GM19397 (cell line): ENCODE results near the gene URAD.

ENCODE experiments used
- ATAC-seq: cut with Tn5 transposase; IDR thresholded peaks from one replicate; pipeline ENCODE4 v1.9.1; 2021; ENCODE audit warnings: mild to moderate bottlenecking, moderate library complexity; ENCODE audit not compliant: unreplicated experiment

The URAD gene

DNA sequence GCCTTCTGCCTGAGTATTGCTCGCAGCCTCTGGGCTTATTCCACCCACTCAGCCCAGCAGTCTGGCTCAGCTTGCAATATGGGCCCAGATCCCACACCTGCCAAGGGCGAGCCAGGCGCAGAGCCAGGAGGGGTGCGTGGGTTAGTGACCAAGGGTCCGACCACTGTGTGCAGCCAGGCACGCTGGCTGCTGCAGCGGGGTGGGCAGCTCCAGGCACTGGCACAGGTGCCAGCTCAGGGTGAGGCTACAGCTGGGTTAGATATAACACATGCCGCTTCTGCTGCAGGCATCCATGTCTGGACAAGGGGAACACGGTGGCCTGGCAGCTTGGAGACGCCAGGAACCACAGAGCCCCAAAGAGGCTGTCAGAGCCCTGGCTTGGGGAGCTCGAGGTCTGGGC, 12.6 kb upstream of the URAD start:
- no peak for ATAC-seq

DNA sequence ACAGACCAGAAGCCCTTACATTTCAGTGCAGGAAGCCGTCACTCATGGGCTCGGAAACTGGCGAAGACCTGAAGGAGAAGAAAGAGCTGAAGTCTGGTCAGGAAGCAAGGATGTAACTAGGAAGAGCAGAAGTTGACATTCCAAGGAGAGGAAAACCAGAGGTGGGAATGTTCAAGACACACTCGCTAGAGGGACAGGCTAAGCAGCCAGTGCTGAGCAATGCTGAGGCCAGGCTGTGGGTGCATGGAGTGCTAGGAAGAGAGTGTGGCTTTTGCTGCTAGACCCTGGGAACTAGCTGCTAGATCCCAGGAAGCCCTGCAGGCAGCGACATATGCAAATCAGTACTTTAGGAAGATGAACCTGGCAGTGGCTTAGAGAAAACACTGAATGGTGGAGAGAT, 12.1 kb upstream of the URAD start:
- ATAC-seq, result no peak

DNA sequence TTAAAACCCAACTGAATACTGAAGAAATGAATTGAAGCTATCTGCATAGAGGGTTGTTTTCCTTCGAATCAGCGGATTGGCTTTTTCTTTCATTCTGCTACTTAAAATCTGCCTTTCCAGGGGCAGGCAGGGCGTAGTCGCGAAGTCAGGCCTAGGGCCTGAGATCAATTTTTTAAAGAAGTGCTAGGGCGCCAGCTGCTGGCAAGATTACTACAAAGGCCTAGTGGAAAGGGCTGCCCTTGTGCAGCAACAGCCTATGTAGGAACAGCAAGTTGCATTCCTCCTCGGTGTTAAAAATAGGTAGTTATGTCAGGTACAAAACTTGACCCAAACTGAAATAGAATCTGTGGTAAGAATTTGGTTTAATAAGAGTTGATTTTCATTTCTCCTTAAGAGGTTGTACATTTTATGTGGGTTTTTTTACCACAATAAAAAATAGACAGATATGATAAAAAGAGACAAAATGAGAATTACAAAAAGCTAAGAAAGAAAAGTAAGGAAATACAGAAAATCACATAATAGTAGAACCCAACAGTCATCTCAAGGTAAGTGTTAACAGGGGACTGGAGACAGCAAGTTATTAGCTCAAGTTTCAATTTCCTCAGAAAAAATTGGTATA, 9.5 kb upstream of the URAD start:
- ATAC-seq, result no peak

DNA sequence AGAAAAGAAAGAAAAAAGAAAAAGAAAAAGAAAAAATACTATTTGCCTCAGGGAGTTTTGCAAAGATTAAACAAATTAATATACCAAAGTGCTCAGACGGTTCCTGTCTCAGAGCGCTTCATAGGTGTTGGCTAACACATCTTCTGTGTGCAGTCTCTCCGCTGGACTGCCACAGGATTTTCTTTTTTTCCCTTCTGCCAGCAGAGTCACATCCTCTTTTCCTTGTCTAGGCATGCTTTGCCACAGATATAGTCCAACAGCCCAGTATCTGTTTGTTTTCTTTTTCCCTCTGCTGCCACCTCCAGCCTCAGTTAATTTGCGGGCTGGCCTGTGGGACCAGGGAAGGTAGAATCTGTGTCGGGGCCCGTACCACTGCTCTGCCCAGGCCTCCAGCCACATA, 3.4 kb upstream of the URAD start:
- no peak for ATAC-seq

DNA sequence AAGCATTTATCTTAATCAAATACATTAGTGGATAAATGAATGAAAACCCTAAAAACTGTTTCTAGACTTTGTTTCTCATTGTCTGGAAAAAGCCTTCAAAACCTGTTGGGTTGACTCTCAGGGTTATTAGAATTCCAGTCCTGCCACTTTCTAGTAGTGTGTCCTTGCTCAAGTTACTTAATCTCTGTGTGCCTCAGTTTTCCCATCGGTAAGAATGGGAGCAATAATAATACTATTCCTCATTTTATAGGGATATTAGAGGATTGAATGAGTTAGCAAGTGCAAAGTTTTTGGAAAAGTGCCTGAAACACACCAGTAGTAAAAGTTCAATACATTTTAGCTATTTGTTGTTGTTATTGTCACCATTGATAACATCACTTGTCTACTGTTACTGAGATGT, 2.9 kb downstream of the URAD start:
- no peak for ATAC-seq

DNA sequence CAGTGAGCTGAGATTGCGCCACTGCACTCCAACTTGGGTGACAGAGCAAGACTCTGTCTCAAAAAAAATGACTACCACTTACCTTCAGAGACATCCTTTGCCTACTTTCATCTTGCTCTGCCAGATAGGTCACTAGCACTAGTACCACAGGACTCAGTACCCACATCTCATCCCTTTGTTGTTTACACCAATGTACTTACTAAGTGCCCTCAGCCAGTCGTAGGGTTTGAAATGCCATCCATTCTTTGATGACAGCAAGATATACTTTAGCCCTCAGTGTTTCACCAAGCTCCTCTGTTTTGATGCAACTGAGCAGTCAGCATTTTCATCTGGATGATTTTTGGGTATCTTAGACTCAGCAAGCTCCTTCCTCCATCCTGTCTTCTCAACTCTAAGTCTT, 6.1 kb downstream of the URAD start:
- no peak for ATAC-seq

DNA sequence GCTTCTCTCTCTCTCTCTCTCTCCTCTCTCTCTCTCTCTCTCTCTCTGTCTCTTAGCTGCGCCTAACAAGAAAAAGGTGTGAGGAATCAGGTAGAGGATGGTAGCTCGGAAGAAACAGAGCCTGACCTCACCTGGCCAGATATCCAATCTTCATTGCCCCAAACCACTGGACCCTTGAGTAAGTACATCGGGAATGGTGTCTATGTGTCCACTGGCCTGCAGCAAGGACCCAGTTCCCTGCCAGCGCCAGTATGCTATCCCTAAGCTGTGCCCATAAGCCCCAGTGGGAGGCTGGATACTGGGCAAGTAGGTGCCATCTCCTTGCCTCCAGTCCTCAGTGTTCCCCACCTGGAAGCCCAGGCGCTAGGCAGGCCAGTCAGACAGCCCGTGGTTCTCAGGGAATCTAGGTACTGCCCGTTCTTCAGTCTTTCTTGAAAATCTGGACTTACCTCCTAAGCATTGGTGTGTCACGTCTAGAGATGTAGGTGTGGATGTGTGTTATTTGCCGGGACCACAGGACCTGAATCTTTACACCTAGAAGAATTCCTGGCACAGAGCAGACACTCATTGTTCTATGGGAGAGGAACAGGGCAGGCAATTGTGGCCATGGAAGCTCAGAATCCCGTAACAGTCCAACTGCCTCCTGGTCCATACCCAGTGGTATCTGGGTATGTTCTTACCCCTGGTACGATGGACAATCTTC, 7.3 kb downstream of the URAD start:
- no peak for ATAC-seq

DNA sequence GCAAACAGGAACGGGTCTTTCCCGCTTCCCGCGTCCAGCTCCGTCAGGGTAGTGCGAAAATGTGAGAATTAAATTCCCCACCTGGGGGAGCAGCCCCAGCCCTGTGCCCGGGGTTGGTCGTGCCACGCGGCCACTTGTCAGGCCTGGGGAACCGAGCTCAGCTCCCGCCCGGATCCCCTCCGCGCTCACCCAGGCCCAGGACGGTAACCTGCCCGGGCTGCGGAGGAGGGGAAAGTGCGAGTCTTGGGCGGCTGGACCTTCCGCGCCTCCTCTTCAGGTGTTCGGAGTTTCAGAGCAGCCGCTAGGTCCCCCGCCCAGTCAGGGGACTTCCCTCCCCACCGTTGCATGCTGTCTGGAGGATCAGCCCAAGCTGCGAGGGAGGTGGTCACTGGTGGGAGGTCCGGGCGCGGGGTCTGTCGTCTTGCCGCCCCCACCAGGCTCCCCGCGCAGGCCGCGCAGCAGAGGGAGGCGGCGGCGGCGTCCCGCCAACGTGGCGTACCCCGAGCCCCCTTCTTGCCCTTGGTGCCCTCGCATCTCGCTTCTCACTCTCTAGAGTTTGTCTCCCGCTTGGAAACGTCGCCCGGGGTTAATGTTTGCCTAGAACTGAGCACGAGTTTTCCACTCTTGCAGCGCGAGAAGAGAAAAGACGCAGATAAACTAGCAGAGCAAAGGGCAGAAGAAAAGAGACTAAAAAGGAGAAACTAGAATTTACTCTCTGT, 8.1 kb downstream of the URAD start:
- ATAC-seq, result no peak

DNA sequence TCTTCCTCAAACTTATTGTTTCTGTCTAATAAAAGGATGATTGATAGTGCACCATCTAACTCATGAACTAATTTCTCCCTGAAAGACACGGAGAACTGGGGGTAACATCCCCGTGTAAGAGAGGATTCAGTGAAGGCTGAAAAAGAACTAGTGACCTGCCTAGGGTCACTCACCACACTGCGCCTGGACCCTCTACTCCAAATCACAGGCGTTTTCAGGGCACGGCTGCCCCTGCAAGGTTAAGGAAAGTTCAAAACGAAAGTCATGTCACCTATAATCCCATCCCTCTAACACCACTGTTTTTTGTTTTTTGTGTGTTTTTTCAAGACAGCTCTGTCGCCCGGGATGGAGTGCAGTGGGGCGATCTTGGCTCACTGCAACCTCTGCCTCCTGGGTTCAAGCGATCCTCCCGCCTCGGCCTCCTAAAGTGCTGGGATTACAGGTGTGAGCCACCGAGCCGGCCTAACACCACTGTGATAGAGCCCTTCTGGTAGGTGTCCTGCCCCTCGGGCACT, 8.7 kb downstream of the URAD start:
- ATAC-seq, result no peak

DNA sequence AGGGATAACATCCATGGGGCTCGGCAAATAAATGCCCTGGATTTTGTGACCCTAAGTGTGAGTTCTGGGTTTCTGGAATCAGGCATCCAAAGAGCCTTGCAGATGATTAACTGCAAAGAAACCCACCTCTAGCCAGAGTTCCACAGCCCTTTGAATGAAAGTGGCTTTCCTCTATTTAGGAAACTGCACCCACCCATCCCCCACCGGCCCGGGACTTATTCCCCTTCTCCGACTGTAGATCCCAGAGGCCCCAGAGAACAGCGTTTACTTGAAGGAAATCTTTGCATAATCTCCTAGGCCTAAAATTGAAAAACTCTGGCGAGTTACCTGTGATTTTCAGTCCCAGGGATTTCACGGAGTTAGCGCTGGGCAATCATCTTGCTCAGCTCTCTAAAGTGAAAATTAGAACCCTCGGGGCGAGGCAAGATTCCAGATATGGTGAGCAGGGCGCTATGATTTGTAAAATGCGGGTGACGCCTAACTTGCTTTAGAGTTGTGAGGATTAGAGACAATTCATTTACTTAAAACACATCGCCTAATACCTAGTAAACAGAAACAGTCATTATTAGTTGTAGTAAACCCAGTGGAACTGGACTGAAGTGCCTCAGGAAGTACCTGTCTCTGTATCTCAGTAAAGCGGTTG, 9.4 kb downstream of the URAD start:
- ATAC-seq, result no peak

DNA sequence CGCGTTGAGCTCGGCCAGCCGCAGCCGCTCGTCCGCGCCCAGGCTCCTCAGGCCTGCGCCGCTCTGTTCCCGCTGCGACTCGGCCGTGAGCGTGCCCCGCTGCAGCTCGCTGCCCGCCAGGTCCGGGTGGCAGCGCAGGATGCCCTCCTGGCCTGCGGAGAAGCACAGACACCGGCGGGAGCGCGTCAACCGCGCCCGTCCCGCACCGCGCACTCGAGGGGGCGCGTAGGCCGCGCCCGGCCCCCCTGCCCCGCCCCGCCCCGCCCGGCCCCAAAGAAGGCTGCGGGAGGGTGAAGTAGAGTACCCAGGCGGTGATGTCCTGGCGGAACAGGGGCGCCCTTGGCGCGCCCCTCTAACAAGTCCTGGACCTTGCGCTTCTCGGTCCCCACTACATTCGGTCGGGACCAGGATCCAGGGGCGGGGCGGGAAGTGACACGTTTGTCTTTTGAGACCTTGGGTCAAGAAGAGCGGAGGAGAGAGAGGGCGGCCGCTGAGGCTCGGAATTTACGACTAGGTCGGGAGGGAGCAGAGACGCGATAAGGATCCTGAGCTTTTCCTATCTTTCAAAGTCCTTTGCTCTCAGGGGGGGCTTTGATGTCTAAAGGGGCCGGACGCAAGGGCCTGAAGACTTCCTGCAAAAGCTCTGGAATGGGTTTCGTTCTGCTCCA, 10.1 kb downstream of the URAD start:
- ATAC-seq, result no peak

DNA sequence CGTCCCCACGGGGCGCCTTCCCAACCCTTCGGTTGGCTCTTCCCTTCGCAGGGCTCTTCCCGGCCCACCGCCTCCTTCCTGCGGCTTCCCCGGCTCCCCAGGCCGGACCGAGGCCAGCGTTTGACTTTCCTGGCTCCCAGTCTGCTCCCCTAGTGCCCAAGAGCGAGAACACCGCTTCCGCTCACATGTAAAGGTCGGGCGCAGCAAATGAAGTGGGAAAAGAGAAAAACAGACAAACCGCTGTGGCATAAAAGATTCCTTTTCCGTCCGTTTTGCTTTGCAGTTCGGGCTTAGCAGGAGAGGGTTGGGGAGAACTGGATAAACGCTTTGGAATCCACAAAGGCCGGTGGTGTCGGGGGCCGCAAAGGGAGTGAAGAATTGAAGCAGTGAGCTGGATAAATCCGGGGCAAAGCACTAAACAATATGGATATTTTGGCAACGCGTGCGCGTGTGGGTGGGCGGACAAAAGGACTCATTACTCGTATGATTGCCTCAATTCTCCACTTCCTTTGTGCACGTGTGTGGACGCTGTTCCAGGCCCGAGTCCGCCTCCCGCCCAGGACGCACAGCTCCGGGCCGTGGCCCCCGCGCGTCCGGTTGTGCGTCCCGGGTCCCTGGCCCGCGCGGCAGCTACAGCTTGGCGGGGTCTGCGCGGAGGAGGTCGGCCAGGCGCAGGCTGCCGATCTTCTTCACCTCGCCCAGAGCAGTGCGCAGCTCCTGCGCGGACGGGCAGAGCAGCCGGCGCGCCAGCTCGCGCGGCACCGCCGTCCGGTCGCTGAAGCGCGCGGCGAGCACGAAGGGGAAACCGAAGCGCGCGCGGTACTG, 10.8 kb downstream of the URAD start:
- ATAC-seq, result no peak

DNA sequence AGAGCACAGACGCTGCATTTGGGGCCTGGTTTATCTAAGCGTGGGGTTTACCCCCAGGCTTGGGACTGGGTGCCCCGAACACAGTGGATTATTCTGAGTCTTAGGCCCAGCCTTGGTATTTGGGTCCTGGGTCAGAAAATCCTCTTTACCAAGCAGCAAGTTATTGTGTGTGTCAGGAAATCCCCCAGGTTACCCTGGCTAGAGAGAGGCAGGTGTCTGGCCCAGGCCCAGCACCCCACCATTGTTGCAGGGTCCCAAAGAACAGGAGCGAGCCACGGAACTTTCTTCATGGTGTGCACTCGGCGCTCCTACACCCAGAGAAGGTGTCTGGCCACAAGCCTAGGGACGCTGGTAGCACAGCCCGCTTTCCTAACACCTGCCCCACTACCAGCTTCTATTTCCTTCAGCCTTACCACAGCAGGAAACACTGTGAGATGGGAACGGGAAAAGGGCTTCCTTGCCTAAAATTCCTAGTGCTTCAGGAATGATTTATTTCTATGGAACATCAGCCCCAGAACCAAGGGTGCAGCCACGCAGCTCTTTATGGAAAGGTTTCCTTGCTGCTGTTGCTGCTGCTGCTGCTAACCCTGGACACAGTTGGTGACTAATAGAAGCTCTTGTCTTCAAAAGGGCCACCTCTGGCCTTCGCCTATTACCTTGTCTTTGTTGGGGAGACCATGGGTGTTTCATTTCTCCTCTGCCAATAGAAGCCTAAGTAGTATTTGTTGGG, 12.0 kb downstream of the URAD start:
- no peak for ATAC-seq

DNA sequence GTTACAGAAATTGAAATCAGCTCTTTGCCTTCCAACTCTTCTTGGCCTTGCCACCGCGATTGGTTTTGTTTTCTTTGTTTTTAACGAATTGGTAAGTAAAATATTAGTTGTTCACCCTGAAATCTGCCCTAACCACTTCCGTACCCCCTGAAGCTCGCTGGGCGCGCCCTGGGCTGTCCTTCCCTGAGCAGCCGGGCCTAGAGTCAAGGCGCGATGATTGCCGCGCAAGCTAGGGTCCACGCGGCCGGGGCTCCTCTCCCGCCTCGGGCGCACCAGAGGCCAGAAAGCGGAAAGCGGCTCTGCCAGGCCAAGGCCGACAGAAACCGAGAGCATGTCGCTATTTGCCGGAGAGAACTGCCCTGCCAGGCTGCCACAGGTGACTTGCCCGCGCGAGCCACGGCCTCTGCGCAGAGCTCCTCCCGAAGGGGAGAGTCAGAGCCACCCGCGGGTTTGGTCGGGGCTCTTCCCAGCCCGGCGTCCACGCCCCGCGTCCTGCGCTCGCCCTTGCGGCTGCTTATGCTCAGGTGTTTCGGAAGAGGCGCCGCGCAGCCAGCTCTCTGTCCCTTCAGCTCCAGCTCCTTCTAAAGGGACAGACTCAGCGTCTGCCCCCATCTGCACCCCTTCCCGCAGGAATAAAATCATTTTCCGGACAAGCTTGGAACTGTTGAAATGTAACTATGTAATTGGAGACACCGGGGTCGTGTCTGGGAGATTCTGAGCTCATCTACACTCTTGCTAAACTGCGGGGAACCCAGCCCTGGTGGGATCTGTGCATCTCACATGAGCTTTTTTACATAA, 12.7 kb downstream of the URAD start:
- ATAC-seq, result no peak

DNA sequence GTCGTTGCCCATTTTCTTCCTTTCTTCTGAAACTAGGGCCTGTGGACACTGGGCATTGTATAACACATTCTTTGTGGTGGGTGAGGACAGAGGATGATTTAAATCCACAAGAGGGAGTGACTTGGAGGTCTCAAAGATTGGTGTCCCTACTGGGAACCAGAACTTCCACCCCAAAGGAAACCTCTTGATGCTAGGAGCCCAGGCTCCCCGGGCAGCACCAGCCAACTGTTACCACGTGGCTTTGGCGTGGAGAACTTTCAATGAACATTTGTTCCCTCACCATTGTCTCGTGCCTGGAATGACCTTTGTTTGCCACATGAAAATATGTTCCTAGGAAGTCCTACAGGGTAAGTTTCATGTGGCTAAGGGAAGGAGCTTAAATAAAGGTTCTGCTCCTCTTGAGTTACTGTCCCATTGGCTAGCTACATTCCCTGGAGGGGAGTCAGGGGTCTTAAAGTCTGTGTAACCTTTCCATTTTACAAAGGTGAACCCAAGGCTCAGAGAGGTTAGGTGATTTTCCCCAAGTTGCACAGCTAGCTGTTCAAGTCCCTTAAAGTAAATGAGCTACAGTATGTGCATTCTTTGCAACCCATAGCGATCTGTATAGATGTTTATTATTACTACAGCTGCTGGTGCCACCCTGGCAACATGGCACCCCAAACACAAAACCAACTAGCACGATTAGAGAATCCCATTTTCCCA, 14.4 kb downstream of the URAD start:
- no peak for ATAC-seq

DNA sequence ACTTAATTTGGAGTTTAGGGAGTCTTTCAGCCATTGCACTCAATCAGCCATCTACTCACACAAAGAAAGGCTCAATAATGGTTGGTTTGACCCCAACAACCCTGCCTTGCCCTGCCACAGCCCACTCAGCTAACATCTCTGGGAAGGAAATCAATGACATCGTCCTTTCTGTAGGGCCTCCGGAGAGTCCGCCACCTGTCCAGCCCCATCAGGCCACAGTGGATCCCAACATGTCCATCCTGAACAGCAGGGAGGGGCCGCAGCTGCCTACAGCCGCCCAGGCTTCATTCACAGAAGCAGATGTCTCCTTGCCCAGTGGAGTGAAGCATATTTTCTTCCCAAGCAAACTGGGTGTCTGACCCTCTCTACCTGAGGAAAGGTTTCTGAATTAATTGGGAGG, 15.2 kb downstream of the URAD start:
- no peak for ATAC-seq

DNA sequence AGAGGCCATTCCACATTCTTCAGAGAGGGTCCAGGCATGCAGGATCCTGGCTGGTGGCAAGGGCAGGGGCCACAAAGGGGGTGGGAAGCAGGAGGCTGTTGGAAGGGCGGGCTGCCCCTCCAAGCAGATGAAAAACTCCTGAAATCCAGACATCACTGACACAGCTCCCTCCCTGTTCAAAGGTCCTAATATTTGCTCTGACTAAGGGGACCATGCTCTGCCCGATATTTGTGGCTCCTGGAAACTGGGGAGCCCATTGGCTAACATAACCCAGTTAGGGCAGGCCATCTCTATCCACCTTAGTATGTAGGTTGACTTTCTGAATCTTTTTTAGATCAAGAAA, 16.0 kb downstream of the URAD start:
- ATAC-seq, result no peak

DNA sequence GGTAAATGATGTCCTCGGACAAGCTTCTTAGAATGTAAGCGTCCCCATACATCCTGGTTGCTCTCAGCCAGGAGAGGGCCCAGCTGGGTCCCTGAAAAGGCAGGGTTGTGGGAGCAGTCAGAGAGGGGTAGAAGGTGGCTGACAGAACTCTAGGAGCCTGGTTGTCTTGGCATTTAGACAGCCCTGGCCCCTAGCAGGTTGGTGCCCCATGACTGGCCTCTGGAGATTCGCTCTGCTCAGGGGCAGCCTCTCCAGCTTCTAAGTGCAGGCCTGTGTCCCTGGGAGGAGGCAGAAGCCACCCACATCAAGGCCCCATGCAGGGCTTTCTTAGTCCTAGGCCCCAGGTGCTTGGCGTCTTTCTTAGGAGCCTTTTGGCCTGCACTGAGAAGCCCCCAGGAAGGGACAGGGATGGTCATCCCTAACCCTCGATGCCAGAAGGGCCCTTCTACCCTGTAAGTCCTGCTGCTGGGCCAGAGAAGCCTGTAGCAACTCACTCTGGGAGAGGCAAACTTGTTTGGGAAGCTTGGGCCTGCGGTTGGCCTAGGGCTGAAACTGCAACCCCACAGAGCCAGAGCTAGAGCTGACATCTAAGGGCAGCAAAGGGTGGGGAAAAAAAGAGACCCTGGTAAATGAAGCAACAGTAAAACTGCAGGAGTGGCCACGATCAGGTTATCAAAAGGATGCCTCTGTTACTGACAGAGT, 16.6 kb downstream of the URAD start:
- no peak for ATAC-seq
